ENCODE measurements around the gene EIF2B2.

Gene EIF2B2

GRCh38 chr14:75046275-75046674, 43.6 kb downstream of the EIF2B2 start:
- no peak for DNase-seq

- no peak for DNase-seq
Observed at GRCh38 chr14:75046899-75047298, 44.2 kb downstream of the EIF2B2 start.

- no peak for DNase-seq
Observed at GRCh38 chr14:75047506-75047905, 44.8 kb downstream of the EIF2B2 start.

- no peak for DNase-seq
Observed at GRCh38 chr14:75048101-75048500, 45.4 kb downstream of the EIF2B2 start.

GRCh38 chr14:75049136-75049535, 46.4 kb downstream of the EIF2B2 start:
- no peak for DNase-seq

GRCh38 chr14:75049731-75050201, 47.0 kb downstream of the EIF2B2 start:
- no peak for DNase-seq

- DNase-seq, result peak; percentile 72
Observed at GRCh38 chr14:75050852-75051555, 48.3 kb downstream of the EIF2B2 start, which contains the start of gene MLH3. Gene MLH3 (minus strand): TSS chr14:75051467. CDS start chr14:75049655, 1,812 bp downstream.

- no peak for DNase-seq
Observed at GRCh38 chr14:75051556-75051899, 48.8 kb downstream of the EIF2B2 start.

- DNase-seq, result no peak
Observed at GRCh38 chr14:75053396-75054291, 50.9 kb downstream of the EIF2B2 start.

- DNase-seq, result no peak
Observed at GRCh38 chr14:75054421-75054820, 51.7 kb downstream of the EIF2B2 start.

GRCh38 chr14:75059642-75060041, 56.9 kb downstream of the EIF2B2 start:
- no peak for DNase-seq

- DNase-seq, result no peak
Observed at GRCh38 chr14:75060420-75060819, 57.7 kb downstream of the EIF2B2 start.
